Daoy (cell line): Measurements from ENCODE around the gene MS4A8. TPM values are rescaled to one million over a fixed set of nuclear protein-coding genes. Genes with fewer than 3 reads are reported as not detected.
"Not testable (repeated sequence)": the region's sequence is repeated elsewhere in the genome, so short reads cannot be mapped to it uniquely, and the experiment has no call there.

Experiments used
- DNase-seq: peaks from one replicate; pipeline ENCODE4 v3.0.0-alpha.2; 2015; ENCODE audit warnings: low read depth
- total RNA-seq: library from RNA; depleted of rRNA; stranded (reverse); fragments of >200 nt; shearing (Covaris generic); gene quantifications from 2 replicates; pipeline ENCODE4 v1.2.3, GENCODE V29; 2014

Gene MS4A8
- total RNA-seq, 1 experiment from 2014 or later = not detected

DNA sequence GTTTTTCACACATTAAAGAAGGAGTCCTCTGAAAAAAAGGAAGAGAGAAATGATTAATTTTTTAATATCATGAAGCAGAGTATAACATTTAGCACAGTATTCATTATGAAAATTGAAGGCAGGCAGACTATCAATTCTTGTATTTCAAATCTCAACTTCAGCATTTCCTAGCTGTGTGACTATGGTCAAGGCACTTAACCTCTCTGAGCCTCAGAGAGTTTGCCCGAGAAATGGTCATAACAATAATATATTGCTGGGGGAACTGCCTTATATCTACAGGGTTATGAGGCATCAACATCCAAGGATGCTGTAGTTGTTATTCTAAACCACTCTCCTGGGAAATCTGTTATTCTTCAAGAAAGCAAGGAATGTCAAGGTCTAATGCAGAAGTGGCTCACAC is 26.2 kb downstream of the MS4A8 start:
- DNase-seq = no peak

DNA sequence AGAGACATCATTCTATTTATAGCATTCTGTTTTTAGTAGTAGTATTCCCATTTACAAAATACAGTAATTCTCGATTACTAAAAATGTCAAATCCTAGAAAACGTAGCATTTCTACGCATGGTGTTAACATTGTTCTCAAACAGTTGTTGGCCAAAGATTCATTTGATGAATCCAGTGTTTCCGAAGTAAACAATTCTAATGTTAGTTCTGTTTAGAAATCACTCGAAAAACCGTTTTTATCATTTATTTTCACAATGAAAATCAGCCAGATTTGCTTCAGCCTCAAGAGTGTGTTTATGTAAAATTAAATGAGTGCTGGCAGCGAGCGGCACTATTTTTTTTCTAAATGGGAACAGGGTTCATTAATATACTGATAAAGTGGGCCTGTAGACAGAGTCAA is 32.2 kb downstream of the MS4A8 start:
- no peak for DNase-seq

DNA sequence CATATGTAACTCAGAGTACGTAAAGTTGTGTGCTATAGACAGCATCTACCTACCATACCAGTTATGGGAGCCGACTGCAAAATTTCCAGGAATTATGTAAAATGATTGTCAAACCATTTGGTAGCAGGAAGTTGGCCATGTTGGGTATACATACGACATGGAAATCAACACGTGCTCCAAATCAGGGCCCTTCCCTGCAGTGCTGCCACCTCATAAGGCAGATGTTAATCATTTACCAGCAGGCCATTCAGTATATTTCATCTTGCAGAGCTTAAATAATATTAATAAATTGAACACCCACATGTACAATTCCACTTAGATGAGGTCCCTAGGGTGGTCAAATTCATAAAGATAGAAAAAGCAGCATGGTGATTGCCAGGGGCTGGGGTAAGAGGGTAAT is 34.9 kb downstream of the MS4A8 start:
- no peak for DNase-seq

GRCh38 chr11:60739114-60739513 is 39.7 kb downstream of the MS4A8 start:
- DNase-seq = no peak

DNA sequence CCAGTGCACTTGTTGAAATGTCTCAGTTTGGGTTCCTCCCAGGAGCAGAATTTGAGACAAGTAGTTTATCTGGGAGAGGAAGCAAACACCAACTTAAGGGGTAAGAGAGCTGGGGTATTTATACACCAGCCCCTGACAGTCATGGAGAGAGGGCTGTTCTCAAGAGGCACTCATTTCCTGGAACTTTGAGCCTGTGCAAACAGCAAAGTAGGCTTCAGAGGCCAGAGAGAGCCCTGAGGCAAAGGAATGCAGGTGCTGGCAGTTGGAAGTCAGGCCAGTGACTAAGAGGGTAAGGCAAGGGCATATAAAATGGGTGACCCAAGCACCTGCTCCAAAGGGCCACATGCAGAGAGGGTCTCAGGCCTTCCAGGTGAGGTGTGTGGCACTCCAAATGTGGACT is 41.2 kb downstream of the MS4A8 start:
- no peak for DNase-seq

DNA sequence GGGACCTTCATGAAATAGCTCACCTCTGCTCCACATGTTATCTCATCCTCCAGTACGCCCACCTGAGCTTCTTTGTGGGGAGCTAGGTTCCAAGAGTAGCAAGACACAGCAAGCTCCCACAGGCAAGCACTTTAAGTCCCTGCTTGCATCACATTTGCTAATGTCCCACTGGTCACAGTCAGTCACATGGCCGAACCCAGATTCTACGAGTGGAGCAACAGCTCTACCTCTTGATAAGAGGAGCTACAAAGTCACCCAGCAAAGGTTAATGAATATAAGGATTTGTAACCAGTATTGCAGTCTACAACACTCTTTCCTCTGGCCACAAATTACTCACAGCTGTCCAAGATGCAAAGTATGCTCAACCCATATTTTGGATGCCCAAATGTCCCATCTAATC is 42.0 kb downstream of the MS4A8 start:
- no peak for DNase-seq

DNA sequence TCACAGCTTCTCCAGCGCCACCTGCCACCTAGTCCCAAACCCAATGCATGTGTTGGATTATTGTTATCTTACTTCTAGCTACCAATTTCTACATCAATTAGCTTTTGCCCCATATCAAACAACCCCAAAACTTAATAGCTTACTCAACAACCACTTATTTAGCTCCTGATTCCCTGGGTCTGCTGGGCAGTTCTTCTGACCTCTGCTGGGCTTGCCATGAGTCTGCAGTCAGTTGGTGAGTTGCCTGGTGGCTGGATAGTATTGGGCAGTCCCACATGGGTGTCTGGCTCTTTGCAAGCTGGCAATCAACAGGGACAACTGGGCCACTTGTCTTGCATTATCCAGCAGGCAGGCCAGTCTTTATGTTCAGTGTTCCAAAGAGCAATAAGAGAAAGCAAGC is 43.6 kb downstream of the MS4A8 start:
- no peak for DNase-seq

DNA sequence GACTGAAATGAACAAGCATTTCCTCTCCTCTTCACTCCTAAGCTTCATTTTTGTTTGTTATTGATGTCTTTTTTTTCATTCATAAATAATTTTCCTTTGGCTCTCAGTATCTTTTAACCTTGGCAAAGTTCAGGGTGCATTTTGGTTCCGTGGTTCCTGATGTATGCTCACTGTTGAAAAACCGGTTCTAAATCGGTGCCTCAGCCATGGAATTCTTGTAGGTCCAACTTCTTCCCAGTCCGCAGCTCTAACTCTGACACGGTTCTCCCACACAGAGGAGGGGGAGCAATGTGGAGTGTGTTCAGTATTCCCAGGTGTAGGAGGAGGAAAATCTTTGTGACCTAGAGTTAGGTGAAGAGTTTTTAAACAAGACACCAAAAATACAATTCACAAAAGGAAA is 44.7 kb downstream of the MS4A8 start:
- DNase-seq = no peak

DNA sequence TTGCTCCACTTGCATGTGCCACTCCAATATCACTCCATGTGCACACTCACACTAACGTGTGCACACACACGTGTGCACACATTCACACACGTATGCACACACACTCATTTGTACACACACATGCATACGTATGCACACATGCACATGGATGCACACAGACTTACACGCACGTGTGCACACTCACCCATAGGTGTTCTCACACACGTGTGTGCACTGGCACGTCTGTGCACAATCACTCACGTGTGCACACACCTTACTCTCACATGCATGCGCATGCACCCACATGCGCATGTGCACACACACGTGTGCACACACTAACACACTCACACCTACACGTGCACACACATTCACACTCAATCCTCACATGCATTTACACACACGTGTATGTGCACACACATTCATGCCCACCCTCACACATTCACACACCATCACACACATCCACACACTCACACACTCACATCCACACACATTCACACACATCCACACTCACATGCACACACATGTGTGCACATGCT is 48.0 kb downstream of the MS4A8 start:
- DNase-seq = no peak

DNA sequence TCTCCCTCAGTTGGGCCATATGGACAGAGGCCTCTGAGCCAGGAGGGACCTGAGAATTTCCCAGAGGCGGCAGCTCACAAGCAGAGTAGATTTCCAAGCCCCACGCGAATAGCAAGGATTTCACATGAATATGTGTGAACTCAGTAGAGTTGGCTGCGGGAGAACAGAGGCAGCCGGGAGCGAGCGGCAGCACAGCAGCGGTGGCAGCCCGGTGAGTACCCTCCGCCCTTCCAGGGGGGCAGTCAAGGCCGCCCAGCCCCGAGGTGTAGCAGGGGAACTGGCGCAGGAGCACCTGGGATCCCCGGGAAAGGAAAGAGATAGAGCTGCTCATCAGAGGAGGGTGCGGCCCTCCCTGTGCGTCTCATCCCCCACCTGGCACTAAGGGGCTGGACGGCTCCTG is 48.8 kb downstream of the MS4A8 start:
- DNase-seq = no peak

DNA sequence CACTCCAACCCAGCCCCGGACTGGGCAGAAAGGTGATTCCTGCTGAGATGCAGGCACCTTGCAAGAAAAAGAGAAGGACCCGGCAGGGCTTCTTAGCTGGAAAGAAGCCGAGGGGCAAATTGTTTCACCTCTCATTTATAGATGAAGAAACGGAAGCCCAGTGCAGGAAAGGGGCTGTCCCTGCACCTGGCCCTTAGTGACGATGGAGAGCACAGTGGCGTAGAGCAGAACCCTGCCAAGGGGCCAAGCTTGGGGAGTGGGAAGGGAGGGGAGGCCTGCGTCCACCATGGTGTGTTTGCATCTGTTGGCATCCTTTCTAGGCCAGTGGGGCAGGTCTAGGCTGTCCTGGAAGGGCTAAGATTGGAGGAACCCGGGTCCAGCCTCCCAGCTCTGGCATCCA is 49.4 kb downstream of the MS4A8 start:
- DNase-seq = no peak

GRCh38 chr11:60750911-60751310 is 51.5 kb downstream of the MS4A8 start:
- DNase-seq = no peak

- DNase-seq = no peak
Observed at GRCh38 chr11:60753309-60753708, 53.9 kb downstream of the MS4A8 start.

- no peak for DNase-seq
Observed at GRCh38 chr11:60754887-60755286, 55.5 kb downstream of the MS4A8 start.

- peak; percentile 40 for DNase-seq
Observed at GRCh38 chr11:60756307-60757032, 57.1 kb downstream of the MS4A8 start, which contains the start of gene MS4A15. MS4A15 (plus strand) TSS chr11:60756867; CDS start chr11:60763734, 6,867 bp downstream.

GRCh38 chr11:60757231-60757800 is 57.9 kb downstream of the MS4A8 start:
- DNase-seq = no peak

DNA sequence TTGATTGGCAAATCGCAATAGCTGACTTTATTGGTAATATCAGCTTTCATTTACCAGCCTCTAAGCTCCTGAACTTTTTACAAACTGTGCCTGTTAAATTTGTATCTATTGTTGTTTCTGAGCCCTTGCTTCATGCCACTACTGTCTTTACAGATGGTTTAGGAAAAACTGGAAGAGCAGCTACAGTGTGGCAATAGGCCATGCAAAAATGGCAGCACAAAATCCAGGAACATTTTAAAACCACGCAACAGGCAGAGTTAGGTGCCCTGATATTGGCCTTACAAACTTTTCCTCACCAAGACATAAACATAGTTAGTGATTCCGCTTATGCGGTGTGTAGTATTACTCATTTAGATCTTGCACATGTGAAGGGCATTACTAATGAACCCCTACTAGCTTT is 59.3 kb downstream of the MS4A8 start:
- DNase-seq = not testable (repeated sequence)

GRCh38 chr11:60759438-60760225 is 60.2 kb downstream of the MS4A8 start:
- not testable (repeated sequence) for DNase-seq

GRCh38 chr11:60761436-60762190 is 62.2 kb downstream of the MS4A8 start:
- DNase-seq = no peak

DNA sequence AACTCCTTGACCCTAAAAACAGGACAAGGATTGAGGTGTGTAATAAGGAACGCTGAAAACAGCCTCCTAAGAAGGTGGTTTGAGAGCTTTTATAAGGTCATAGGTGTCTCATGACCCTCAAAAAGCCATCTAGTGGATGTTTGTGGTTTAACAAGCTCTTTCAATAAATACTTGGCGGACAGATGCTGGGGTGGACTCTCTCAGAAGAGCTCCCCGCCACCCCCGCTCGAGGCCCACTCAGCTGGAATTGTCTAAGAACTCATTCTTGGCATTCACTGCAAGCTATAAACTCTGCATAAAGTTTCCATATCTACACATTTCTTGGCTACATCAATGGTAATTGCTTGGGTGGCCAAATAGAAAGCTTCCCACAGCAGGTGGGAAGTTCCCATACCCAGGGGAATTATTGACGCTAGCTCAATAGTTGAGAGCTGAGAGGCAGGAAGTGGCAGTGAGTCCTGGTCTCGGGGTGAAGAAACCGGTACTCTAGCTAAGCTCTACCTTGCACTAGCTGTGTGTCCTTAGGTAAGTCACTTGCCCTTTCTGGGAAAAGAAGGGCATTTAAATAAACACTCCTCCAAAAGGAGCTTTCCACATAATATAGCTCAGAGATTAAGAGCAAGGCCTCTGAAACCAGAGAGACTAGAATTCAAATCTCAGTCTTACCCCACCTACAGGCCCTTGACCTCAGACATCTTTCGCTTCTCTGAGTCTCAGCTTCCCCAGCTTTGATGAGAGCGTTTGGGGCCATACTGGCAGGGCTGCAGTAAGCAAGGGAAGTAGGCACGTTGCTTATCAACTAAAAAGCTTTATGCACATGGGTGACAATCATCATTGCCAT is 63.7 kb downstream of the MS4A8 start:
- no peak for DNase-seq
